CD4-positive, alpha-beta T cell treated with Interleukin-12 subunit alpha and Interleukin-12 subunit beta, for 1 hour (primary cell): ENCODE data around the gene CFAP74.

Experiments
- DNase-seq: peaks from one replicate; pipeline ENCODE4 v3.0.0-alpha.2; 2020

CFAP74 gene

DNA sequence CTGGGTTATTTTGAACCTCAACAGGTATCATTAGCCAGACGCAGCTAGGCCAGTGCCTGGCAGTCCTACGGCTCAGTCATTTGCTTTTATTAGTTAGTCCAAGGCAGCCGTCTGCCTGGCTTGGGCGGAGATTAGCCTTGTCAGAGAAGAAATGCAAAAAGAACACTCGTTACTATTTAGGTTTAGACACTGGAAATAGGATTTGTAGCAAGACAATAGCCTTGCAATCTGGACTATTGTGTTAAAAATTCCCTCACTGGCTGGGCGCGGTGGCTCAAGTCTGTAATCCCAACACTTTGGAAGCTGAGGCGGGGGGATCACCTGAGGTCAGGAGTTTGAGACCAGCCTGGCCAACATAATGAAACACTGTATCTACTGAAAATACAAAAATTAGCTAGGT is 35.7 kb upstream of the CFAP74 start:
- no peak for DNase-seq

DNA sequence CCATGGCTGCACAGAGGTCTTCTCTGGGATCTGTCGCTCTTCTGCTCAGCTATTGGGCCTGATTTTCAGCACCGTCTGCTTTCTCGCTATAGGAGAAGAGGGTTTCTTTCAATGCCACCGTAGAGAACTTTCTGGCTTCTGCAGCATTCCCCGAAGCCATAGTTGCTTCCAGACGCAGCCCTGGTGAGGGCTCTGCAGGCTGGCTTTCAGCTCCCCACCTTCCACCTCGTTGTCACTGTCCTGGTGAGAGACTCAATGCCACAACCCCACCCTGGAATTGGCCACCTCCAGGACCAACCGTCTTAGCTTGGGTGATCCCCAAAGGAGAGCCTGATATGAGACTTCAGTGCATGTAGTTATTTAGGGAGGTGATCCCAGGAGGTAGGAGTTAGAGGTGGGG is 34.6 kb upstream of the CFAP74 start:
- DNase-seq: no peak

DNA sequence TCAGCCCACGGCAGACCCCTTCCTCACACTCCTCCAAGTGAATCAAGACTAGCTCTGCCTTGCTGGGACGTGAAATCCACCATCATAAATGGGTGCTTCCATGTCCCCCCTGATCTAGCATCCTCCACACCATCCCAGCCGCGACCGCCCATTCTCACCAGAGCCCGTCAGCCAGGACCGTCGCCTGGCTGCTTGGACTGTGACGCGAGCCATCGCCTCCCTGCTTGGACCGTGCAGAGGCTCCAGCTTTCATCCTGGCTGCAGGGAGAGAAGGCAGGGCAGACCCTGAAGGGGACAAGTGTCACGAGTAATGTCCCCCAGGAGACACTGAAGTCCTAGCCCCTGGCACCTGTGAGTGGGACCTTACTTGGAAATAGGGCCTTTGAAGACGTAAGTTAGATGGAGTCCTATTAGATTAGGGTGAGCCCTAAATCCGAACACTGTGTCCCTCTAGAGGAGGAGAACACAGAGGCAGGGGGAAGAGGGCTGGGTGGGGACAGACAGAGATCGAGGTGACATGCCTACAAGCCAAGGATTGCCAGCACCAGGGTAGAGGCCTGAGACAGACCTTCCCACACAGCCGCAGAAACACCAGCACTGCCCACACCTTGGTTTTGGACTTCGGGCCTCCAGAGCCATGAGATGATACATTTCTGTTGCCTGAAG is 33.9 kb upstream of the CFAP74 start:
- DNase-seq: no peak

DNA sequence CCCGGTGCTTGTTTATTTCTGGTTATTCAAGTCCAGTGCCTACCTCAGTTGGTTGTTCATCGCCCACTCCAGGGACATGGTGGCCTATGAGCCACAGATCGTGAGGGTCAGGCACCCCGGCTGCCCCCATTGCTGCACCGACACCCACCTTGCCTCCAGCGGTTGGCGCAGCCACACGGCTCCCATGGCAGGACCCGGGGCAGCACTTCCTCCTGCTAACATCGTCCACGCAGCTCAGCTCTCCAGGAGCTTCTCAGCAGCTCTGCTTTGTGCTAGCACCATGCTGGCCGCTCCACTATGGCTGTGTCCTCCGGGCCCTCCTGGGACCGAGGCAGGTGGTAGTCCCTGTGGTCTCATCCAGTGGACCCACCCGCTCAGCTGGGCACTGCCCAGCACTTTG is 32.7 kb upstream of the CFAP74 start:
- no peak for DNase-seq

DNA sequence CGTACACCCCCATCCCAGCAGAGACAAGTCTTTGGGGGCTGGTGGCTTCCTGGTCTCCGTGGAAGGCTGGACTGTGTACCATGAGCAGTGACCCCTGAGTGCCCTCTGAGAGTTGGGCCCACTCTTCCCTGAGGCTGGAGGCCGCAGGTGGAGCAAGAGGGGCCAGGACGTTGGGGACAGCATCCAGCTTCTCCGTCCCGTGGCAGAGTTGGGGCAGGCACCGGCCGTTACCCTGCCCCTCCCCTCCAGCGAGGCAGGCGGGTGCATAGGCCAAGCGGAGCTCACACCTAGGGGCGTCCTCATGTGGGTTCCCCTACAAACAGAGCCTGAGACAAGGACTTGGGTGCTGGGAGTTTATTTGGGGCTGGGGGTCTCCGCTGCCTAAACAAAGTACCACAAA is 29.6 kb upstream of the CFAP74 start:
- no peak for DNase-seq

DNA sequence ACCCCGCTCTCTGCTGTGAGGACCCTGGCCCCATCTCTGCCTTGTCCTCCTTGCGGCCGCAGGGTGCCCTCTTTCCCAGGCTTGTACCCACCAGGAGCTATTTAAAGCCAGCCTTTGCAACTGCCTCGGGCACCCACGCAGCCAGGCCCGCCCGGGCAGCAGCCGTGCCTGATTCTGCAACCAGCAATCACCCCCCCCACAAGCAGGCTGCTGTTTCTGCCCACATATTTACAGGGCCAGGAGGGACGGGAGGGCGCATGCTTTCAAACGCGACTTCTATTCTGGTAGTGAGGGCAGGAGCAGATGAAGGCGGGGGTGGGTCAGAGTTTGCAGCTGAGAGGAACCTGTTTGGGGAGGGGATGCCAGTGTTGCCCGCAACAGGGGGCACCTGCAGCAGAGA is 29.2 kb upstream of the CFAP74 start:
- no peak for DNase-seq

DNA sequence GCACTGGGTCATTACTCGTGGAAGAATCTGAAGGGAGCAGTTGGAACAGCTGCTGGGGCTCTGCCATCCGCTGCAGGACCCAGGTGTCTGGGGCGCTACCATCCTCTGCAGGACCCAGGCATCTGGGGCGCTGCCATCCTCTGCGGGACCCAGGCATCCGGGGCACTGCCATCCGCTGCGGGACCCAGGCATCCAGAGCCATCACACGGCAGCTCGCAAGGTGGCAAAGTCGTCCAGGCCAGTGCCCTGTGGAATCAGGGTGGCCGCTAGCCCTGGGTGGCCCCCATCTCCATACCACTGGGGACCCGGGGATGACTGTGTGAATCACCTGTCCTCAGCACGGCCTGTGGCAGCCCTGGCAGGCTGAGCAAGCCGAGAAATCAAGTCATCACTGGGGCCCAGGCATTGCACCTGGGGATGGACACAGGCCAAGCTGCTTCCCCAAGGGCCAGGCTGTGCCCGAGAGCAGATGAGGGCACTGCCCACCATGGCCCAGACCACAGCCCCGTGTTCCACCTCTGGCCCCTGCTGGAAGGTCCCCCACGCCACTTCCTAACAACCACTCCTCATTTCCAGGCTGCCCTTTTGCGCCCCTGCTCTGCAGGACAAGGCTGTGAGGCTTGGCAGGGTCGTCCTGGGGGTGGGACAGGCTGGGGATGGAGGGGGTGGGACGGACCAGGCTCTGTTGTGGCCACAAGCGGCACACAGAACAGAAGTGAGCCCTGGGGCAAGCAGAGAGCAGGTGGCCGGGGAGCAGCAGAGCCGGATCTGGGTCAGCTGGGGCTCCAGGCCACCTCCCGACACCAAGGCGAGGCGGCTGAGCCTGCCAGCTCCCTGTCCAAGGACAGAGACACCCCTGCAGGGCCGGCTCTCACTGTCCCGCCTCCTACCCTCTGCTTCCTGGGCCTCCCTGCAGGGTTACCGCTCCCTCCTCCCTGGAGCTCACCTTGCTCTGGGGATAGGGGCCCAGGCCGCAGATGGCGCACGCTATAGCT is 28.3 kb upstream of the CFAP74 start:
- no peak for DNase-seq

DNA sequence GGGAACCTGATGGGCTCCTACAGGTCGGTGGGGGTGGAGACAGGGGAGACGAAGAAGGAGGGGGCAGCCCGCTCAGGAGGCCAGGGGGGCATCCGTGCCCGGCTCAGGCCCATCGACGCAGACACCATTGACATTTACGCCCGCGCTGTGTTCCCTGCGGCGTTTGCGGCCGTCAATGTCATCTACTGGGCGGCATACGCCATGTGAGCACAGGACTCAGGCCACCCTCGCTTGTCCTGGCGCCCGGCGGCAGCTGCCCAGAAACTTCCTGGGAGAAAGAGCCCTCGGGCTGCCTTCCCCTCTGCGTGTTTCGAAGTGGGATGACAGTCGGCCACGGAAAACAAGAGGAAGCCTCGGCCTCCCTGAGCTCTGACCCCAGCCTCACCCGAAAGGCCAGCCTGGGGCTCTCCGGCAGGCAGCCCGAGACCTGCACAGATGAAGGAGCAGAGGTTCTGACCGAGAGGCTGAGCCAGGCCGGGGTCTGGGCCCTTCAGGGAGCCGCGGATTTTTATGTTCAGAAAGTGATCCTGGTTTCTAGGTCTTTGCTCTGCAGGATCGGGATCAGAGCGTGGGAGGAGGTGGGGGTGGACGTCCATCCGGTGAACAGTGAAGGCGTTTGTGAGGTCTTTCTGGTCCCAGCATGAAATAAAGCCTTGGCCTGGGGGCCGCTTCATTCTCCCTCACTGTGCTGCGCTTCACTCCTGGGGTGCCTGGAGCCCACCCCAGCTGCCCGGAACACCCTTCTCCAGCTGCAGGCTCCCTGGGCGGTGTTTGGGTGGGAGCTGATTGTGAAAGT is 26.7 kb upstream of the CFAP74 start:
- DNase-seq: no peak

DNA sequence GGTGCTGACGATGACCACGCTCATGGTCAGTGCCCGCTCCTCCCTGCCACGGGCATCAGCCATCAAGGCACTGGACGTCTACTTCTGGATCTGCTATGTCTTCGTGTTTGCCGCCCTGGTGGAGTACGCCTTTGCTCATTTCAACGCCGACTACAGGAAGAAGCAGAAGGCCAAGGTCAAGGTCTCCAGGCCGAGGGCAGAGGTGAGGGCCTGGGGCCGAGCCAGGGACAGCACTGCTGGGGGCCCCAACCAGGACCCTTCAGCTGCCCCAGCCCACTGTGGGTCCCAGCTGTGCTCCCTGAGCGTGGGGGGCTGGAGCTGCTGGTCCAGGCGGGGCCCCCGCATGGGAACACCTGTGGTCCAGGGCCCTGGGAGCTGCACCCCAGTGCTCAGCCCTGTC is 26.0 kb upstream of the CFAP74 start:
- DNase-seq: no peak

DNA sequence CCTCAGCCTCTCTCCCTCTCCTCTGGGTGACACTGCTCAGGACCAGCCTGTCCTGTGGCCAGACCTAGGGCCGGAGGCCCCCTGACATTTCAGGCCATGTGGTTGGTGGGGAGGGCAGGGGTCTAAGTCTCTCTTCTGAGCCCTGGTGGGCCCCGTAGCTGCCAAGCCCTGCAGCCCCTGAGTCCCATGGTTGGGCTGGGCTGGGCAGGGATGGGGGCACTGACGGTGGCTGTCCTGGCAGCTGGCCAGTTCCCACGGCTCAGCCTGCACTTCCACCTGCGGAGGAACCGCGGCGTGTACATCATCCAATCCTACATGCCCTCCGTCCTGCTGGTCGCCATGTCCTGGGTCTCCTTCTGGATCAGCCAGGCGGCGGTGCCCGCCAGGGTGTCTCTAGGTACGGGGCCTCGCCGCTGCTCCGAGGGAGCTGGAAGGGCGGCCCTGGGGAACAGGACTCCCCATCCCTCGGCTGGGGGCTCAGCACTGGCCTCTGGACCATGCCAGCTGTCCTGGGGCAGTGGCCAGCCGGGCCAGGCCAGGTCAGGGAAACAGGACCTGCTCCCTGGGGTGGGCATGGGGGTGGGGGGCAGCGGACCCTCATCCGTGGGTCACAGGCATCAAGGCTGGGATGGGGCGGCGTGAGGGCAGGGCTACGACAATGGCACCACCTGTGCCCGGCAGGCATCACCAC is 25.4 kb upstream of the CFAP74 start:
- no peak for DNase-seq

DNA sequence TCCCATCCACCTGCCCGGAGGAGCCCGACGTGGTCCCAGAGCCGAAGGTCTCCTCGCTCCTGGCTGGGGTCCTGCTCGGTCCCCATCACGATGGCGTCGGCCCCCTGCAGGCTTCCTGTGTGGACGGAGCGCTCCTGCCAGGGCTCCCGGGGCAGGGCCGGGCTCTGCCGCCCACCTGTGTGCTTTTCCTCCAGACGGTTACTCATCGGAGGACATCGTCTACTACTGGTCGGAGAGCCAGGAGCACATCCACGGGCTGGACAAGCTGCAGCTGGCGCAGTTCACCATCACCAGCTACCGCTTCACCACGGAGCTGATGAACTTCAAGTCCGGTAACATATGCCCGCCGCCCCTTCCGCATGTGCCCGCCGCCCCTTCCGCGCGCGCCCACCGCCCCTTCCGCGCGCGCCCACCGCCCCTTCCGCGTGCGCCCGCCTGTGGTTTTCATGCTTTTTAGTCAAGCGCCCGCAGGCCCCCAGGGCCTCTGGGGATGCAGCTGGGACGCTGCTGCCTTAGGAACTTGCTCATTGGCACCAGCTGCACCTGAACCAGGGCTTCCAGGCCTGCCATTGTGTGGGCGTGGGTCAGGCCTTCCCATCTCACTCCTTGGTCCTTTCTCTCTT is 24.5 kb upstream of the CFAP74 start:
- DNase-seq: no peak

DNA sequence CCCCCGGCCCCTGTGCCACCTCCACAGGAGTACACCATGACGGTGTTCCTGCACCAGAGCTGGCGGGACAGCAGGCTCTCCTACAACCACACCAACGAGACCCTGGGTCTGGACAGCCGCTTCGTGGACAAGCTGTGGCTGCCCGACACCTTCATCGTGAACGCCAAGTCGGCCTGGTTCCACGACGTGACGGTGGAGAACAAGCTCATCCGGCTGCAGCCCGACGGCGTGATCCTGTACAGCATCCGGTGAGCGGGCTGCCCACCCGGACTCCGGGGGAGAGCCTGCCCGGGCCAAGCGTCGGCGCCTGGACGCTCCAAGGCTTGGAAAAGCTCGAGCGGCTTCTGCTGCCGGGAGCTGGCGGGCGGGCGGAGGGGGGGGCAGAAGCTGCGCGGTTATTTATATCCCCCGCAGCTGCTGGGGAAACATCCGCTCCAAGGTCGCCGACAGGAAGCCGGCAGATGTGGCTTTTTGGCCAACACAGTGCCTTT is 21.9 kb upstream of the CFAP74 start:
- DNase-seq: peak; percentile 15

DNA sequence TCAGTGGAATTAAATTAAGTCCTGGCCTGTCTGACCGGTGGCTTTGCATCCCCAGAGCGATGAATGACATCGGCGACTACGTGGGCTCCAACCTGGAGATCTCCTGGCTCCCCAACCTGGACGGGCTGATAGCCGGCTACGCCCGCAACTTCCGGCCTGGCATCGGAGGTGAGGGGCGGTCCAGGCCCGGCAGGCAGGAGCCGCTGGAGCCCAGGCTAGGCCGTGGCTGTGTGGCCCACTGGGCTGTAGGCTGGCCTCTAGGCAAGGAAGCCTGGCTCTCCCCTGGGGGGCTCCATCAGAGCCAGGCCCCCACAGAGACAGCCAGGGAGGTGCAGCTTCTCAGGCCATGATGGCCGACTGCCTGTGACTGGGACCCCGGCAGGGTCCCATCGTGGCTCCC is 21.3 kb upstream of the CFAP74 start:
- DNase-seq: no peak

DNA sequence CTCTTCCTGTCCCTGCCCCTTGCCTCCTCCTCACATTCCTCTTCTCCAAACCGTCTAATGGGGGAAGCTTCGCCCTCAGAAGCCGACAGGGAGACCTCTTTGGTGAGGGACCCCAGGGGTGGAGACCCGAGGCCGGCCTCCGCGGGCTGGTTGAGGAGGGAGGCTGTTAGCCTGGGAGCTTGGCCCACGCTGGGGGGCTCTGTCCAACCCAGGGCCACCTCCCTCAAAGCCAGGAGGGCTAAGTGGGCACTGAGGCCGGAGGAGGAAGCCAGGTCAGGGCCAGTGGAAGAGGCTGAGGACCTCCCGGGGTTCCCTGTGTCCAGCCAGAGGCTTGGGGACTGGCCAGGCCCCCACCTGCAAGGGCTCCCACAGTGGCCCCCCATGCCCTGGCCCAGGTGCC is 20.9 kb upstream of the CFAP74 start:
- no peak for DNase-seq

DNA sequence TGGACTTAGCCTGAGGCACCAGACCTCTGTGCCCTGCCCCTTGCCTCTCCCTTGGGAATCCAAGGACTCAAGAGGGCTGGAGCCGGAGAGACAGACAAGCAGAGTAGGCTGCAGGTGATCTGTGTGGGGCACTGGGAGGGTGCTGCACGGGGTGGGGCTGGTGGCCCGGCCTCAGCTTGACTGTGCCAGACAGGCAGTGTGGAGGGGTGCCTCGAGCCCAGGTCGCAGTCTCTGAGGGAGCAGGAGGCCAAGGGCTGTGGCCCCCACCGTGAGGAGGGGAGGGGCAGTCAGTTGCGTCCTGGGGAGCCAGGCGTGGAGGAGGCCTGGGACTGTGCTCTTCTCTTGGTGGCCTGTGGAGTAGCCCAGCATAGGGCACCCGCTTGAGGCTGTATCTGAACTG is 19.6 kb upstream of the CFAP74 start:
- no peak for DNase-seq

DNA sequence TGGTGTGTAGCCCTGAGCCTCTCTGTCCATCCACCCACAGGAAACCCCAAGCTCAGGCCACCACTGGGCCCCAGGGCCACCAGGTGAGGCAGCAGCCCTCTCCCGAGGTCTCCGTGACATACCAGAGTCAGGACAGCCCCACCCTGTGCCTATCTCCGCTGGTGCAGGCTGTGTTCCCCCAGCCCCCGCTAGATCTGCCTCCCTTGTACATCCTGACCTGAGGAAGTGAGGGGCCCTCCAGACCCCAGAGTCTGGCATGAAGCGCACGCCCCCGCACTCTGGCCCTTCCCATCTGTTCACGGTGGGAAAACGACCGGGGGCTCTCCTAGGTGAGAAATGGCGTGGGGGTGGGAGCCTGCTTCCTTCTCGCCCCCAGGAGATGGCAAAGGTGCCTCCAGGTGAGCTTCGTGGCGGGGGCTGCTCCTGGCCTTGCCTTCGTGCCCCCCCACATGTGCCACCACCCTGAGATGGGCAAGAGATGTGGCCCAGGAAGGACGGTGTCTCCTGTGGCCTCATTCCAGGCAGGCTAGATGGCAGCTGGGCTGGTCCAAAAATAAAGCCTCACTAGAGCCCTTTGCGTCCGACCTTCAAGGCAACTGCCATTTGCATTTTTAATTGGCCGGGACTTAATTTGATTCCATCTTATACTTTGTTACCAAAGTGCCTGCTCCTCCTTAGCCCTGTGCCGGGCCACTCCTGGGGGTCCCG is 18.6 kb upstream of the CFAP74 start:
- DNase-seq: no peak

DNA sequence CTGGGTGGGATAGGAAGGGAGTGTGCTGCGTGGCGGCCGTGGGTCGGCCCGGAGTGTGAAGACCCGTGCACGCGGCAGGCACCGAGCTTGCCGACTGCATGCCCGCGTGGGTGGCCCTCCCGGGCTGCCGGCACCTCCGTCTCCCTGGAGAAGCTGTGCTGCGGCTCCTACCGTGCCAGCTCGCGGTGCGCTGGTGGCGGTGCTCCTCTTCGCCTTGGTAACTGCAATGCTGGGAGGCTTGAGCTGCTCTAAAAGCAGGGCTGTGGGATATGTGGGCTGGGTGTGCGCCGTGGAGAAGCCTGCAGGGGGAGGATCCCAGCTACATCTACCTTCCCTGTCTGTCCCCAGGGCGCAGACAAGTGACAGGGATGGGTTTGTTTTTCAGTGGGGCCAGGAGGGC is 18.0 kb upstream of the CFAP74 start:
- no peak for DNase-seq

DNA sequence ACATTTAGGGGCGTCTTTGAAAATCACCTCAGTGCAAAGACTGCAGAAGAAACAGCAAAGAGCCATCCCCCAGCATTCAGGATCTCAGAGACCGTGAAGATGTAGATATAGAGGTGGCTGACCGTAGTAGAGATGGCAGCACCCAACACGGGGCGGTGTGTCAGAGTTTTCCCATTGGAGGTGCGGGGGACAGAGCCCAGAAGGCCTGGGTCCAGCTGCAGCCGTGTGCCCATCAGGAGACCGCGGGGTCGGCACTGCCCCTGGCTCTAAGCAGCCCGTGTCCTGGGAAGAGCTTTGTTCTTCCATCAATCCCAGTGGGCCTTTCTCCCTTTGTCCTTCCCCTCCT is 16.7 kb upstream of the CFAP74 start:
- DNase-seq: no peak

DNA sequence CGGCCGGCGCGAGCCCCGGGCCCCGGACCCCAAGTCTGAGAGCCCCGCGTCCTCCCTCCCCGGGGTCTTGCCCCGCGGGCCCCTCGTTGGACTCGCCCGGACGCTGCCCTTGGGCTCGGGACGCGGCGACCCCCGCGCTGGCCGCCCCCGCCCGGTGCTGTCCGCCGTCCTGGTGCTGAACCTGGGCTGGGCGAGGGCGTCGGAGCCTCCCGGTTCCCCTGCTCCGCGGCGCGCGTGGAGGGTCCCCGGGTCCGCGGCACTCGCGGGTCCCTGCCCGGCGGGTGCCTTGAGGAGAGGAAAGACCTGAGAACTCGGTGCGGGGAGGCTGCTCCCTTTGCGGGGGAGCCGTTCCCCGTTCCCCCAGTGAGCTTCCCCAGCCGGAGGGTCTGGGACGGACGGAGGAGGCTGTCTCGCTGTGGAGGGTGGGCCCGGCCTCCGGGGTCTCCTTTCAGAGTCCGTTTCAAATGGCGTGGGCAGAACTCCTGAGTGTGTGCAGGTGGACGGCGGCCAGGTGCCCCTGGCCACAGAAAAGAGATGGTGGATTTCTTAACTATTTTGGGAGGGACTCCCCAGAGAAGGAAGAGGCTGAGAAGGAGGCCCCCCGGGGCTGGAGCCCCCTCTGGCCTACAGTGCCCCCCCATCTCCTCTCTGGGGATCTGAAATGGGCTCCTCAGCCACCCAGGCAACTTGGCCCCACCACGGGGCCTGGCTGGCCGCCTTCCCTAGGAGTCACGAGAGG is 16.2 kb upstream of the CFAP74 start:
- DNase-seq: no peak

DNA sequence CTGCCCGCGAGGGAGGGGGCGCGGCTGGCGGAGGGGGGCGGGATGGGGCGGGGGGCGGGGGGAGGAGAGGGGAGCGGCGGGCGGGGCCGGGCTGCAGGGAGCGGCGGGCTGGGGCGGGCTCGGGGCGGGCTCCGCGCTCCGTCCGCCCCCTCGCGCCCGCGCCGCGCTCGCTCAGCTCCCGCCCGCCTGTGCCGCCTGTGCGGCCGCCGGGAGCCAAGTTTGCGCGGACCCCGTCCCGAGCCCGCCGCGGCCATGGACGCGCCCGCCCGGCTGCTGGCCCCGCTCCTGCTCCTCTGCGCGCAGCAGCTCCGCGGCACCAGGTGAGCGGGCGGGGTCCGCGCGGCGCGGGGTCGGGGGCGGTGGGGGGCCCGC is 15.6 kb upstream of the CFAP74 start, which contains the start of gene GABRD:
TSS of gene GABRD (plus strand) at position 174 of the 372 bp plus-strand sequence. CDS start at position 253, 79 bp downstream.
- no peak for DNase-seq
